Dedifferentiated amniotic fluid mesenchymal stem cell (primary cell): ENCODE results near the gene THSD7B.
"Not testable (repeated sequence)": the region's sequence is repeated elsewhere in the genome, so short reads cannot be mapped to it uniquely, and the experiment has no call there.

Experiments used
- DNase-seq: peaks from one replicate; pipeline ENCODE4 v3.0.0-alpha.2; 2016; ENCODE audit errors: extremely low spot score

The THSD7B gene

DNA sequence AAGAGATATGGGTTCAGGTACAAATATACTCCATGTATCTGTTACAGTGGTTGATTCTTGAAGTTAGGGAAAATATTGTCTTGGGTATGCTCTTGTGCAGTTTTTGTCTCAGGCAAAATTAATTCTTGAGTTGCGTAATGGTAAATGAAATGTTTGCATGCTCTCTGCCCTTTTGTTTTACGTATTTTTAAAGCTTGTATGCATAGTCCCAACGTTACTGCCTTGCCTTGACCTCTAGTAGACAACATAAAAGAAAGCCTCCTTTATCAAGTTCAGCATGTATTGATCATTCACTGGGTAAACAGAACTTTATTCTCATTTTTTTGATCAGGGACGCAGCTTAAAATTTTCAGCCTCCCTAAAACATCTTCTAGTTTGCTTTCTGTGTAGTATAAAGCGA lies 283.1 kb downstream of the THSD7B start:
- DNase-seq = no peak

DNA sequence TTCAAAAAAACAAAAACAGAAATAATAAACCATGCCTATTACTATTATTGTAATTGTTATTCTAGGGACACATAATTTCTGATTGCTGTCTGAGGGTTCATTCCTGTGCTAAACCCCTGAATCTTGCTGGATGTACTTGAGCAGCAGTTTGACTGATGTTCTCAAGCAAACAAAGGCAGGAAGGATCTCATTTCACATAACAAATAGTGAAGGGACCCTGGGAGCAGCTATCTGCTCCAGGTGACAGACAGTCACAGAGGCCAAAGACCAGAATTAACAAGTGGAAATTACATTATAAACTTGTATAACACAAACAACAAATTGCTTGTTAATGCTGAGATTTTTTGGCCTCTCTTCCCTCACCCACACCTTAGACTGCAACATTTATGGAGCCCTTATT lies 284.2 kb downstream of the THSD7B start:
- no peak for DNase-seq

- peak; percentile 8 for DNase-seq
Measured at GRCh38 chr2:137050949-137051348, 285.6 kb downstream of the THSD7B start.

DNA sequence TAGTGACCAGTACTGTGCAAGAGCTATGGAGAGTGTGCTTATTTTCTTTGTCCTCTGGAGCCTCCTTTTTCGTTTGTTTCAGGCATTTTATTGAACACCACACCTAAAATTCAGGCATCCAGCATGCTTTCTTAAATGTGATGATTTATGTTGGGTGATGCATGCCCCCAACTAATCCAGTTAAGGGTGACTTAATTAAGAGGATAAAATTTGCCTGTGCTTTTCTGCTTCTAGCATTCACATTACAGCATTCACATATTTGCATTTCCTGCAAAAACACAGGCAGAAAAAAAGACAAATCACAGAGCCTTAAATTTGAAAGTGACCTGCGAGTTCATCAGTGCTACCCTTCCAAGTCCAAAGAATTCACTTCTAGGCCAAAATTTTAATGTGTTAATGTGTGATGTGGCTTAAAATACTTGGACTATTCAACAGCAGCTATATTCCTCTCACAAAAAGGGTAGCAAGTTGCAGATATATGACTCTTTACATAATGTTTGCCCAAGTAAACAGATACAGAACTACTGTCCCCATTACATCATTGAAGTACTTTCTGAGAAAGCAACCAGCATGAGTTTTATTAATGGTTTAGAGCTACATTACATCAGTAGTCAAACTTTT lies 286.5 kb downstream of the THSD7B start:
- DNase-seq = peak; percentile 7

DNA sequence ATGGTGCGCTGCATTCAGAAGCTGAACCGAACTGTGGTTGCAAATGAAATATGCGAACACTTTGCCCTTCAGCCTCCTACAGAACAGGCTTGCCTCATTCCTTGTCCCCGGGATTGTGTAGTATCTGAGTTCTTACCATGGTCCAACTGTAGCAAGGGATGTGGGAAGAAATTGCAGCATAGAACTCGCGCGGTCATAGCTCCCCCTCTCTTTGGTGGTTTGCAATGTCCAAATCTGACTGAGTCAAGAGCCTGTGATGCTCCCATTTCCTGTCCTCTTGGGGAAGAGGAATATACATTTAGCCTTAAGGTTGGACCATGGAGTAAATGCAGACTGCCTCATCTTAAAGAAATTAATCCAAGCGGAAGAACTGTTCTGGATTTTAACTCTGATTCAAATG lies 291.4 kb downstream of the THSD7B start:
- DNase-seq = peak; percentile 9

- DNase-seq = not testable (repeated sequence)
Measured at GRCh38 chr2:137076111-137076765, 310.9 kb downstream of the THSD7B start.

GRCh38 chr2:137091704-137092103 lies 326.4 kb downstream of the THSD7B start:
- no peak for DNase-seq

GRCh38 chr2:137093116-137093515 lies 327.8 kb downstream of the THSD7B start:
- no peak for DNase-seq

GRCh38 chr2:137096187-137096586 lies 330.8 kb downstream of the THSD7B start:
- no peak for DNase-seq

DNA sequence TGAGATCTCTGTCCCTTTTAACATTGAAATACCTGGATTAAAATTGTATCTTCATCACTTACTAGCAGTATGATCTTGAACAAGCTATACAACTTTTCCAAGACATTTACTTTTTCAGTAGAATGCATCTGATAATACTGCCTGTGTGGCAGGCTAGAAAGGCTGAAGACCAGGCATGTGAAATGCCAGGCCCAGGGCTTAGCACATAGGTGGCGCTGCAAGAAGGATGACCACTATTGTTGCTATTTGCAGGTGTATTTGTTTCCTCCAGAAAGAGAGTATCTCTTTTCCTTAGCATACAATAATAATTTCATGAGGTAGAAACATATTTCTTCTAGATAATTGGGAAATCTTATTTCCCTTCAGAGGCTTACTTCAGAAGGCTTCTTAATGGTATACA lies 331.3 kb downstream of the THSD7B start:
- no peak for DNase-seq

DNA sequence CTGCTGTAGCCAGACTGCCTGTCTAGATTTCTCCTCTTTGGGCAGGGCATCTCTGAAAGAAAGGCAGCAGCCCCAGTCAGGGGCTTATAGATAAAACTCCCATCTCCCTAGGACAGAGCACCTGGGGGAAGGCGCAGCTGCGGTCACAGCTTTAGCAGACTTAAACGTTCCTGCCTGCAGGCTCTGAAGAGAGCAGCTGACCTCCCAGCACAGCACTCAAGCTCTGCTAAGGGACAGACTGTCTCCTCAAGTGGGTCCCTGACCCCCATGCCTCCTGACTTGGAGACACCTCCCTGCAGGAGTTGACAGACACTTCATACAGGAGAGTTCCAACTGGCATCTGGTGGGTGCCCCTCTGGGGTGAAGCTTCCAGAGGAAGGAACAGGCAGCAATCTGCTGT lies 336.5 kb downstream of the THSD7B start:
- DNase-seq = not testable (repeated sequence)

DNA sequence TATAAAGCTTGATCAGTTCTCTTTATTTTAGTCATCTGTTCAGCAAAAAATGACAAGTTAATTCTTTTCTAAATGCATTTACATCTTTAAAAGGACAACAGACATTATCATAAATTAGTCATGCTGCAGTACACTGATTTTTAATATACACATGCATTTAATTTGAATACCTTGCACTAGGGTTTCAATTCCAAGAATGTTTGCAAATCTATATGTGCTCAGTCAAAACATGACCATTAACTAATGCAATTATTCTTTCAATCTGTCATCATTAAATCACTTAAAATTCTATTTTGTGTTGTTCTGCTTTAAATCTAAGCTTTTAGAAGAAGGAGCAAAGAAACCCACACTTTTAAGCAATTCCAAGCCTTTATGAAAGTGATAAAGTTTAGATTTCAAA lies 342.6 kb downstream of the THSD7B start:
- DNase-seq = no peak

GRCh38 chr2:137111896-137112295 lies 346.6 kb downstream of the THSD7B start:
- no peak for DNase-seq

- DNase-seq = no peak
Measured at GRCh38 chr2:137115081-137115794, 349.9 kb downstream of the THSD7B start.

DNA sequence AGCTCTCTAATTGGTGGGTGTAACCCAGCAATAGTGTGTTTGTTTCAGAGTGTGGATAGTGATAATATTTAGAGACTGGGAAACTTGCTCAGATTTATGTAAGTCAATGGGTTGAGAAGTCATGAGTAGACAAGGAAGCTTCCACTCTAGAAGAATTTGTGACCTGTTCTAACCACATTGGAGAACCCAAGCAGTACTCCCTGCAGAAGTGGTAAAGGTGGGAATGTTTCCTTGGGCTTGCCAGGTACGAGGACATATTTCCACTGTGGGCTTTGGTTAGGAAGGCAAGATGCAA lies 350.4 kb downstream of the THSD7B start:
- no peak for DNase-seq

- DNase-seq = no peak
Measured at GRCh38 chr2:137117385-137117784, 352.0 kb downstream of the THSD7B start.

GRCh38 chr2:137118140-137118539 lies 352.8 kb downstream of the THSD7B start:
- DNase-seq = no peak

GRCh38 chr2:137123226-137123625 lies 357.9 kb downstream of the THSD7B start:
- DNase-seq = no peak

DNA sequence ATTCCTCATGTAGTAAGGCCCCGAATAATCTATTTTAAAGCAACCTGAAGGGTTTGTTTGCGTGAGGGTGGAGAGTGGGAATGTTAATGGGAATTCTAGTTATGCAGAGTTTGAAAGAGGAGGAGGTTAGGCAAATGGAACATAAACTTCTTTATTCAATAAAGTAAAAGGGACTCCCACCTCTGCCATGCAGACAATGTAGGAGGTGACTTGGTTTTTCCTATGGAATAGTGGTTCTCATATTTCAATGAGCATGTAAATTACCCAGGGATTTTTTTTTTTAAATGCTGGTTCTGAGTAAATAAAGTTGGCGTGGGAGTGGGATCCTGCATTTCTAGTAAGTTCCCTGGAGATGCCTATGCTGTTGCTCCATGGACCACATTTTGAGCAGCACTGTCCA lies 367.9 kb downstream of the THSD7B start:
- DNase-seq = no peak

DNA sequence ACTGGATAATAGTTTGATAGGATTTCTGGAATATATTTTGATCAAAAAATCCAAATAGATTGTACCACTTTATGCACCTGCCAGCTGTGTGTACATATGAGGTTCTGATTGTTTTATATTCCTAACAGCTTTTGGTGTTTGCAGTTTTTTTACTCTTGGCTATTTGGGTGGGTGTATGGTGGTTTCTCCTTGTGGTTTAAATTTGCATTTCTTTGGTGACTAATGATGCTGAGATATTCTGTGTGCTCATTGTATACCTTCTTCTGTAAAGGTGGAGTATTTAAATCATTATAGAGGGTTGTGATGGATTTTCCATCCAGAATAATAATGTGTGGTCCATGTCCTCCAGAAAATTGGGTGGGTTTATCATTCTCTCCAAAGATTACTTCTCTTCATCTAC lies 372.9 kb downstream of the THSD7B start:
- DNase-seq = no peak

- DNase-seq = no peak
Measured at GRCh38 chr2:137151731-137152130, 386.4 kb downstream of the THSD7B start.

DNA sequence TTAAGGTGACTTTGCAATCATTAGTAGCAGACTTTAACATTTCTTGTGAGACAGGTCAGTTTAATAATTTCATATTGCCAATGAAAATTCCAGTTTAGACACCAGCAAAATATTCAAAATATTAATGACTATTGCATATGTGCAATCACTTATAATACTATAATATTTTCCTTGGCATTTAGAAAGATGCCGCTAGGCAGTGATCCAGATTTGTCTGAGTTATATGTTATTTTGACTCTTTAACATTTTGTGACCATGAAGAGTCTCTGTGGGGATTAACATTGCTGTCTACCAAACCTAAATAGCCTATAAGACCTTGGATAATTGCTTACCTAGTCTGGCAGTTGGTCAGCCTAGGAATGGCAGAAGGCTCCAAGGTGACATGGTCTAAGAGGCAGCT lies 389.6 kb downstream of the THSD7B start:
- no peak for DNase-seq

DNA sequence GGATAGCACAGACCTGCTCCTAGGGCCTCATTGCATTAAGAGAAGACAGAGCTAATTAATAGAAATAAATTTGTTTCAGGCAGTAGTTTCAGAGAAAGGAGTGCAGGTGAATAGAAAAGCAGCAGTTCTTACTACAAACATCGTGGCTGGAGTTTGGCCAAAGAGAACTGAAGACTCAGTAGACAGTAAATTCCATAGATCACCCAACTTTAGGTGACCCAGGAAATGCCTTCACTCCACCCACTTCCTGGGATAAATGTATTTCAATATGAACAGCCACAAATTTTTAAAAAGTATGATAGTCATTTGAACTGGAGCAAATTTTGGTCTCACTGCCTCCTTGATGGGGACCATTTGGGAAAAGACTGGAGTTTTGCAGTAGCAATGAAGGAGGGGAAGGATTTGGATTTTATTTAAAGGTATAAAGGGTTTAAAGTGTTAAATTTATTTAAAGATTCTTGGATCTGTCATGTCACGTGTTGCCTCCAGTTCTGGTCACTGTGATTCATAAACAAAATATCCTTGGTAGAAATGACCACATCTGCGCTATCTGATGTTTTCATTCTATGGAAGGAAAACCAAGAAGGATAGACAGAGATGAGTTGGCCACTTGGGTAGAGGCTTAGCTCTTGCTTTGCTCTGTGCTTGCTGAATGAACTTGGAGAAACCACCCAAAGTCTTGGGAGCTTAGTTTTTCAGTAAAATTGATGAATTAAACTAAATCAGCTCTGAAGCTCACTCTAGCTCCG lies 390.2 kb downstream of the THSD7B start:
- no peak for DNase-seq
